ENCODE results near the gene KPTN.
"Not testable (repeated sequence)": the region's sequence is repeated elsewhere in the genome, so short reads cannot be mapped to it uniquely, and the experiment has no call there.

The KPTN gene

DNA sequence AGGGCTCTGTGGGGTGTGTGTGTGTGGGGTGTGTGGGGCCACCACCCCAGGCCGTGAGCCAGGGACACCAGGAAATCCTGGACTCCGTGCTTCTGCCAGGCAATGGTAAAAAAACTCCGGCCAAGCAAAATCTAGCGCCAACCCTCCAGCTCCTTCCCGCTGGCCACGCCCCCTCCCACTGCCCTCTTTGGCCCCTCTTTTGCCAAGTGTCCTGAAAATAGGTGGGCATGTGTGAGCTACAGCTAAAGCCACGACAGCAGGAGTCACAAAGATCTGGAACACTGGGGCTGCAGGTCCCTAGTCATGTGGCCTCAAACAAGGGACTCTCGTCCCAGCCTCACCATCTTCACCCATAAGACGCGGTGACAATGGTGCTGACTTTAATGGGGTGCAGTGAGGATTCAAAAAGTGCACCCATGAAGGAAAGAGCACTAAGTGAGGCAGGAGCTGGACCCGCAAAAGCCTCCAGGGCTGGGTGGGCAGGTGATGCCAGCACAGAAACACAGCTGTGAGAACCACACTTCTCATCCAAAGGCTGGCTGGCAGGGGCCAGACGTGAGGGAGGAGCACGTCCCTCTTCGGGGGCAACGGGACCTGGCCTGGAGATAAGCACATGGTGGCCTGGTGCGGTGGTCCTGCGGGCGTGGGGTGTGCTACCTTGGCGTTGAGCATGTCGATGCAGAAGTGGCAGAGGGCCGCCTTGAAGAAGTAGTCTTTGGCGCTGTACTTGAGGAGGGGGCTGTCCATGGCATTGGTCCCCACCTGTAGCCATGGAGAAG is 7.5 kb upstream of the KPTN start:
- H3K4me3 ChIP-seq (ENCODE audit: low read depth, low read length) = no peak overlapping the region
- TF ChIP-seq, protein P1, sequence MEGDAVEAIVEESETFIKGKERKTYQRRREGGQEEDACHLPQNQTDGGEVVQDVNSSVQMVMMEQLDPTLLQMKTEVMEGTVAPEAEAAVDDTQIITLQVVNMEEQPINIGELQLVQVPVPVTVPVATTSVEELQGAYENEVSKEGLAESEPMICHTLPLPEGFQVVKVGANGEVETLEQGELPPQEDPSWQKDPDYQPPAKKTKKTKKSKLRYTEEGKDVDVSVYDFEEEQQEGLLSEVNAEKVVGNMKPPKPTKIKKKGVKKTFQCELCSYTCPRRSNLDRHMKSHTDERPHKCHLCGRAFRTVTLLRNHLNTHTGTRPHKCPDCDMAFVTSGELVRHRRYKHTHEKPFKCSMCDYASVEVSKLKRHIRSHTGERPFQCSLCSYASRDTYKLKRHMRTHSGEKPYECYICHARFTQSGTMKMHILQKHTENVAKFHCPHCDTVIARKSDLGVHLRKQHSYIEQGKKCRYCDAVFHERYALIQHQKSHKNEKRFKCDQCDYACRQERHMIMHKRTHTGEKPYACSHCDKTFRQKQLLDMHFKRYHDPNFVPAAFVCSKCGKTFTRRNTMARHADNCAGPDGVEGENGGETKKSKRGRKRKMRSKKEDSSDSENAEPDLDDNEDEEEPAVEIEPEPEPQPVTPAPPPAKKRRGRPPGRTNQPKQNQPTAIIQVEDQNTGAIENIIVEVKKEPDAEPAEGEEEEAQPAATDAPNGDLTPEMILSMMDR (IDR thresholded peaks at IDR 0.05; ENCODE audit: insufficient read depth, low read depth, low read length, missing control alignments) = no peak
- DNase-seq (ENCODE audit: low read depth) = no peak

DNA sequence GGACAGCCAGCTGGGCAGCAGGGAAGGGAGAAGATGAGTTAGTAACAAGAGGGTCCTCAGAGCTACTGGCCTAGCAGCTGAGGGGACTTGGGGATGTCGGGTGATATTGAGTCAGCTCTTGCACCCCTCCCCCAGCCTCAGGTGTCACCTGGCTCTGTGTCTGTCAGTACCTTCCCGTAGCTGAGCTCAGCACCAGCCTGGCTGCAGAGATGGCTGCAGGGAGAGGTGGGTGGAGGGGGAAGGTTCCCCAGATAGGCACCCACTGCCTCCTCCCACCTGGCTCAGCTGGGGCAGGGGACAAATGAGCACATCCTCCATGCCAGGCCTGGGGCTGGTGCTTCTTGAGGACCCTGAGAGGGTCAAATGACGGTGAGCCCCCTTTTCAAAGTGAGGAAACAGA is 6.8 kb upstream of the KPTN start:
- no peak overlapping the region for H3K4me3 ChIP-seq (ENCODE audit: low read depth, low read length)
- DNase-seq (ENCODE audit: low read depth) = no peak
- TF ChIP-seq, protein P1 (IDR thresholded peaks at IDR 0.05; ENCODE audit: insufficient read depth, low read depth, low read length, missing control alignments) = no peak

DNA sequence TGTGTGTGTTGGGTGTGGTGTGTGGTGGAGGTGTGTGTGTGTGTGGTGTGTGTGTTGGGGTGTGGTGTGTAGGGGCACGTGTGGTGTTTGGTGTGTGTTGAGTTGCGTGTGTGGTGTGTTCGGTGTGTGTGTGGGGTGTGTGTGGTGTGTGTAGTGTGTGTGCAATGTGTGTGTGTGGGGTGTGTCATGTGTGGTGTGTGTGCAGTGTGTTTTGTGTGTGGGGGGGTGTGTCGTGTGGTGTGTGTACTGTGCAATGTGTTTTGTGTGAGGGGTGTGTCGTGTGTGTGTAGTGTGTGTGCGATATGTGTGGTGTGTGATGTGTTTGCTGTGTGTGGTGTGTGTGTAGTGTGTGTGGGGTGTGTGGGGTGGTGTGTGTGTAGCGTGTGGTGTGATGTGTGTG is 6.0 kb upstream of the KPTN start:
- H3K4me3 ChIP-seq (ENCODE audit: low read depth, low read length) = no peak overlapping the region
- TF ChIP-seq, protein P1 (IDR thresholded peaks at IDR 0.05; ENCODE audit: insufficient read depth, low read depth, low read length, missing control alignments) = no peak
- no peak for DNase-seq (ENCODE audit: low read depth)

GRCh38 chr19:47489072-47489914 is 5.3 kb upstream of the KPTN start:
- TF ChIP-seq, protein P1 (IDR thresholded peaks at IDR 0.05; ENCODE audit: insufficient read depth, low read depth, low read length, missing control alignments) = no peak
- no peak for DNase-seq (ENCODE audit: low read depth)
- H3K4me3 ChIP-seq (ENCODE audit: low read depth, low read length) = no peak overlapping the region

DNA sequence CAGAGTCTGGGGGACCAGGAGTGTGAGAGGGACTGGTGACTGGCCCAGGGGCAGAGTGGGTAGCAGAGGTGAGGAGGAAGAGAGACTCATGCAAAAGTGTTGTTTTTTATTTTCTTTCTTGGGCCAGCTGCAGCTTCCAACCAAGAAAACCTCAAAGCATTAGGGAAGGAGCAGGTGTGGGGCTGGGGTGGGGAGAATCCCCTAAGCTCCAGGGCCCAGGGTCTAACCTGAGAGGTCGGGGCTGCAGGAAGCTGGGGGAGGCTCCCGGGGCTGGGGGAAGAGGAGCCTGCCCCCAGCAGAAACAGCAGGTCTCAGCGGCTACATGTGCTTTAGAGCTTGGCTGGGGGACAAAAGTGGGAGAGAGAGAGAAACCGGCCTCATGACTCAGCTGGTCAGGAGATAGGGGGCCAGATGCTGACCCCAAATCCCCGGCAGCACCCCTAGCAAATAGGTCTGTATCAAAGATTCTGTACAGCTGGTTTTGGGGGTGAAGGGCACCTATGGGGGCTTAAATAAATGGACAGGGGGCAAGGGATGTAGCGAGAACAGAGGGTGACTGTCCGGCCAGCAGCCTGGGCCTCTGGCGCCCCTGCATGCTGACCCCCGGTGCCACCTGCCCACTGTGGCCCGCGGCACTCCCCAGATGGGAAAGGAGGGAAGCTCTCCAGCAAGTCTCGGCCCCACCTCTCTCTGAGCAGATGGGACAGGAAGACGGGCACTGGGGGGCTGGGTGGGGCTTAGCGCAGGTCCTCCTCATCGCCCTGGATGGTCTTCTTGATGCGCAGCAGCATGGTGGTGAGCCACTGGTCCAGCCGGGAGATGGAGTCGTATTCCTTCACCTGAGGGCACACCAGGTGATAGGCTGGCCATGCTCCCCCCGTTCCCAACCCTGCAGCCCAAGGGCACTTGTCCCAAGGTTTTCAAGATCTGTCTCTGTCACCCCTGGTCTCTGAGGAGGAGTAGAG is 3.8 kb upstream of the KPTN start:
- no peak for DNase-seq (ENCODE audit: low read depth)
- TF ChIP-seq, protein P1 (IDR thresholded peaks at IDR 0.05; ENCODE audit: insufficient read depth, low read depth, low read length, missing control alignments) = no peak
- H3K4me3 ChIP-seq (ENCODE audit: low read depth, low read length) = no peak overlapping the region

- DNase-seq (ENCODE audit: low read depth) = no peak
- TF ChIP-seq, protein P1 (IDR thresholded peaks at IDR 0.05; ENCODE audit: insufficient read depth, low read depth, low read length, missing control alignments) = no peak
- H3K4me3 ChIP-seq (ENCODE audit: low read depth, low read length) = no peak overlapping the region
Measured at GRCh38 chr19:47486900-47487299, 2.9 kb upstream of the KPTN start.

DNA sequence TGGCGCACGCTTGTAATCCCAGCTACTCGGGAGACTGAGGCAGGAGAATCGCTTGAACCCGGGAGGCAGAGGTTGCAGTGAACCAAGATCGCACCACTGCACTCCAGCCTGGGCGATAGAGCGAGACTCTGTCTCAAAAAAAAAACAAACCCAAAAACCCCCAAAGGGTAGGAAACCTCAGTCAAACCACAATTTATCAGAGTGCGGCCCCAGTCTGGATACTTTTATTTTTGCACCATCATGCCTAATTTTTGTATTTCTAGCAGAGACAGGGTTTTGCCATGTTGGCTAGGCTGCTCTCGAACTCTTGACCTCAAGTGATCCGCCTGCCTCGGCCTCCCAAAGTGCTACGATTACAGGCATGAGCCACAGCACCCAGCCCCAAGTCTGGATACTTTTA is 2.2 kb upstream of the KPTN start:
- not testable (repeated sequence) for H3K4me3 ChIP-seq (ENCODE audit: low read depth, low read length); DNase-seq (ENCODE audit: low read depth)
